Ishikawa (cell line): ENCODE data around the gene FEM1B.

Experiments
- CEBPB ChIP-seq: IDR thresholded peaks from 2 replicates; pipeline ENCODE4 v1.6.1; 2012
- EGR1 ChIP-seq: IDR thresholded peaks from 2 replicates; pipeline ENCODE4 v1.6.1; 2012

DNA sequence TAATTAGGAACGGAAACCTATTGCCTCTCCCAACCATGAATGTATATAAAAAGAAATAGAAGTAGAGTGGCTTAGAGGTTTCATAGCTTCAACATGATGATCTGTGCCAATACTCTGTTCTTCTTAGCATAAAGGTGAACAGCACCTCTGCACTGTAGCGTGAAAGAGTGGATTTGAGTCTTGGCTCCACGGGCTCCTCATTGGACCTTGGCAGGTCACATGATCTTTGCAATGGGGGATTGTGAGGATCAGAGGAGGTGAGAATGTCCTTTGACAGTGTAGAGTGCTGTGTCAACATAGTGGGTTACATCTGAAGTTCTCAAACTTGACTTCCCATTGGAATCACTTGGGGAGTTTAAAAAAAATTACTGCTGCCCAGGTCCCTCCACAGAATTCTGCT, 51.4 kb downstream of the FEM1B start:
- no peak for TF ChIP-seq EGR1
- no peak for TF ChIP-seq CEBPB
